ENCODE measurements around the gene CELSR3.

The CELSR3 gene

GRCh38 chr3:48631516-48632448 lies 30.9 kb downstream of the CELSR3 start:
- no peak for DNase-seq

- no peak for DNase-seq
These were observed 31.9 kb downstream of the CELSR3 start for GRCh38 chr3:48630833-48631232.

- no peak for DNase-seq
These were observed 32.3 kb downstream of the CELSR3 start for GRCh38 chr3:48630407-48630806.

GRCh38 chr3:48629894-48630293 lies 32.8 kb downstream of the CELSR3 start:
- DNase-seq, result no peak

DNA sequence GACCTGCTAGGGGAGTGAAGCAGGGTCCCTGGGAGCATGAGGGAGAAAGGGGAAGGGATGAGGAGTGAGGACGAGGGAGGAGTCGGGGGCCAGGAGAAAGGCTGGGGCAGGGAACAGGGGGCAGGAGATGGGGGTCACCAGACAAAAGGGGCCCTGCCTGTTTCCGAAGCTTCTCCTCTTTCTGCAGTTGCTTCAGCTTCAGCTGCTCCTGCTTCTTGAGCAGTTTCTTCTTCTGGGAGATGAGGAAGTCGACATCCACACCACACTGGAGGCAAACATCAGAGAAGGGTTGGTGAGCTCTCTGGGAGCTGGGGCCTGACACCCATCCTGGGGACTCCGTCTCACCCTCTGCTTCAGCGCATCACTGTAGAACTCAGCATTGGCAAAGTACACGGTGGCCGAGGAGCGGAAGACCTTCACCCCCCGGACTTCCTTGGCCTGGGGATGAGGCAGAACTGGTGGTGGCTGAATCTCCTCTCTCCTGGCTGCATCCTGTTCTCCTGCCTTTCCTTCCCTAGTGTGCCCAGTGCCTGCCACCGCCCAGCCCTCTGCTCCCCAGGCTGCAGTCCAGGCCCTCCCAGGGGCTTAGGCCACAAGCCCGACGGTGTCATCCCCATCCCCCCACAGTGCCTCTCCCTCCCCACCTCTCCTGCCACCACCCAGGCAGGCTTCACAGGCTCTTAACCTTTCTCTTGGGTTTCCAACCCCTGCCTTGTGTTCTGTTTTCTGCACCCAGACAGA lies 34.2 kb downstream of the CELSR3 start:
- DNase-seq, result no peak

DNA sequence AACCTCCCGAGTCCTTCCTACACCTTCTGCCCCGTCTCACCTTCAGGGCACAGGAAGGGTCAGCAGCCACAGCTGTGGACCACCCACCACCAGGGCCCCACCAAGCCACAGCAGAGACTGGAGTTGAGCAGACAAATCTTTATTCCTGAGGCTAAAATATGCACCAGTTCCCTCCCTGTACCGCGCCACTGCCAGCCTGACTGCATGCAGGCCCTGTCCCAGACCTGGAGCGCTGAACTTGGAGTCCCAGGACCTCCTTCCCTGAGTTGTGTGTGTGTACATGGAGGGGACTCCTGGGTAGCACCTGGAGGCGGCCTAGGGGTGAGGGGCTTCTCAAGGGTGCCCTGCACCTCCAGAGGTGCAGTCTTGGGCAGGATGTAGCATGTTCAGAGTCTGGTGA lies 37.1 kb downstream of the CELSR3 start:
- DNase-seq, result no peak

GRCh38 chr3:48624767-48625166 lies 37.9 kb downstream of the CELSR3 start:
- DNase-seq, result no peak

DNA sequence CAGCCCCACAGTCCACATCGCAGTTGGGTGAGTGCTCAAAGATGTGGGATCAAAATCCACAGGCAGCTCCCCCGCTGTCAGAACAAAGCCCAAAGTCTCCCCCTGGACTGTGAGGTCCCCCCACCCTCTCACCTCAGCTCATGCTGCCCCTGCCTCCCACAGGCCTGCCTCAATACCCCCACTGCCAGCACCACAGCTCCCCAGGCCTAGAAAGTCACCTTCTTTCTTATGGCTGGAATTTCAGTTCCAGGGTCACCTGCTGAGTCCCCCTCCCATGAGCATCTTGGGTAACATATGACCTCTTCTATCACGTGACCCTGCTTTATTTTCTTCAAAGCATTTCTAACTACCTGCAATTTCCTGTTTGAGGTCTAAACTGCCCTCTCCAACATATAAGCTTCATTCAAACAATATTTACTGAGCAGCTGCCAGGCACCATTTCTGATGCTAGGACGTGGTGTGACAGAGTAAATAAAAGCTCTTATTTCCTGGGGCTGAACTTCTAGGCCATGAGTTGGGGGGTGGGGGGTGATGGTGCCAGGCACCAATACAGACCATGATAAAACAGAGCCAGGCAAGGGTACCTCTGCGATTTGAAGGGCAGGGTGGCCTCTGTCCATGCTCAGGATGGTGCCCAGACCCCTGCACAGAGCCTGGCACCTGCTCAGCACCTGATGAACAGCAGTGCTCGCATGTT lies 38.7 kb downstream of the CELSR3 start:
- no peak for DNase-seq

GRCh38 chr3:48621461-48621869 lies 41.2 kb downstream of the CELSR3 start, which contains the start of gene TMEM89:
TMEM89 (minus strand) TSS chr3:48621769; CDS start chr3:48621756, 13 bp downstream.
- no peak for DNase-seq

DNA sequence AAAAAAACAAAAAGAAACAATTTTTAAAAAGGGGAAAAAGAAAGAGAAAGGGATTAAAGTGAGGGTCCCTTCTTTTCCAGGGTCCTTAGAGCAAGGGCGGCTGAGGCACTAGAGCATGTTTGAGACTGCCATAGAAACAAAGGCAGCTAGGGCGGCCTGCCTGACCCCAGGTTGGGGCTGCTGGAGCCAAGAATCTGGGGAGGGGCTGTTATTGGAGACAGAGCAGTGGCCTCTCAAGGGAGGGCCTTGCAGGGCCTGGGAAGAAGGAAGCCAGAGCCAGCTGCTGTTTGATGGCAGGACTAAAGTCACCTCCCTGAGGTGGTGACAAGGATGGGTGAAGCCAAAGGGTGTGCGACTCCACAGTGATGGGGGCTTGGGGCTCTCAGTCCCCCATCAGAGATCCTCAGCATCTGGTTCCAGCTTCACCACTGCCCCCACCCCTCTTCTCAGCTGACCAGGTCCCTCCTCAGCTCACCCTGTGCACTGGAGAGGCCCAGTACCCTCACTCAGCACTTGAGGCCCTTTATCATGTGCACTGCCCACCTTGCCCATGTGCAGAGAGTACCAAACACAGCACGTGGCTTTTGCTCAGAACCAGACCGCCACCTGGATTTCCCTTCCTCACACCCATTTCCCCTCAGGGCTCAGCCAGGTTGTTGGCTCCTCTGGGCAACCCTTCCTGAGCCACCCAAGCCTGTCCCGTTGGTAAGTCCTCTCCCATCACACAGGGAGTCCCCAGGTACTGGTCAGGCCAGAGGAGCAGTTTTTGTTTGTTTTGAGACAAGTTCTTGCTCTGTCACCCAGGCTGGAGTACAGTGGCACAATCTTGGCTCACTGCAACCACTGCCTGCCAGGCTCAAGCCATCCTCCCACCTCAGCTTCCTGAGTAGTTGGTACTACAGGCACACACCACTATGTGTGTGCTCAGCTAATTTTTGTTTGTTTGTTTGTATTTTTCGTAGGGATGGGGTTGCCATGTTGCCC lies 42.9 kb downstream of the CELSR3 start:
- no peak for DNase-seq

DNA sequence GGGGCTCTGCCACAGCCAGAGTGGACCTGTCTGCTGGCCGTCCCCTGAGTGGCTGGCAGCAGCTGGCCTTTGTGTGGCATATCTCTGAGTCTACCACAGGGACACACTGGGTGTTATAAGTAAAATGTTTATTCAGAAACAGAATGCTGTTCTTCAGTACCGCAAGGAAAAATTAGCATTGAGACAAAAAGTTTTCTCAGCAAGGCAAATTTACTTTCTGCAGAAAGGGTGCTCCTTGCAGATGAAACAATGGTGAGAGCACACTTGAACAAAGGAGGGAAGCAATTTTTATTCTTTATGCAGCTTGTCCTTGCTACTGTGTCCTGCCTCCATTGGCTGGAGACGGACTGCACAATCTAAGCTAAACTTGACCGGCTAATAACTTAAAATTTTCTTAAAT lies 45.1 kb downstream of the CELSR3 start:
- no peak for DNase-seq

DNA sequence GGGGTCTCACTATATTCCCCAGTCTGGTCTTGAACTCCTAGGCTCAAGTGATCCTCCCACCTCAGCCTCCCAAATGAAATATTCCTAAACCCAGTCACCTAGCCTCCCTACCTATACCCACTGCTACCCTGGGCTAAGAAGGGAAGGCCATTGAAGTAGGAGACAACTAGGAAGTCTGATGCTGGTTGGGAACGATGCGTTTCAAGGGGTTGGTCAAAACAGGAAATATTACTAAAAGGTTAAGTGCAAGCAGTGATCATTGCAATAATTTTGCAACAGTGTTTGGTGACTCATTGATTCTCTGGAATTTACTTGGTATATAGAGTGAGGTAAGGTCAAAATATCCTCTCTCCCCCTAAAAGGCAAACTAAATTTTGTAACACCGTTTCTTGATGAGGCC lies 48.6 kb downstream of the CELSR3 start:
- DNase-seq, result no peak

DNA sequence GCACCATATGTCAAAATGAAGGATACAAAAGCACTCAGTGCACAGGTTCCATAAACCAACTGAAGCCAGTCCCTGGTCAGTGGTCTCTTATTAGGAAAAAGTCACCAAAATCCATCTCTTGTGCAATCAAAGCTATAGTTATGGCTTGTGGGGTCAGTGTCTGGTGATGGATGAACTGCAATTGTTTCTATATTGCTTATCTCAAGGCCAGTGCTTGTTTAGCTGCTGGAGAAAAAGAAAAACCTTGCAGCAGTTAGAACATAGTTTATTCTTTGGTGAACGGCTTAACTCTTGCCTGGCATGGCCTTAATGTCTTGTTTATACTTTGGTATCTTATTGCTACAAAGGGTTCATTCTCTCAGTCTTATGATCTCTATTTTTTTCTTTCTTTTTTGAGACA lies 50.4 kb downstream of the CELSR3 start:
- DNase-seq, result no peak

DNA sequence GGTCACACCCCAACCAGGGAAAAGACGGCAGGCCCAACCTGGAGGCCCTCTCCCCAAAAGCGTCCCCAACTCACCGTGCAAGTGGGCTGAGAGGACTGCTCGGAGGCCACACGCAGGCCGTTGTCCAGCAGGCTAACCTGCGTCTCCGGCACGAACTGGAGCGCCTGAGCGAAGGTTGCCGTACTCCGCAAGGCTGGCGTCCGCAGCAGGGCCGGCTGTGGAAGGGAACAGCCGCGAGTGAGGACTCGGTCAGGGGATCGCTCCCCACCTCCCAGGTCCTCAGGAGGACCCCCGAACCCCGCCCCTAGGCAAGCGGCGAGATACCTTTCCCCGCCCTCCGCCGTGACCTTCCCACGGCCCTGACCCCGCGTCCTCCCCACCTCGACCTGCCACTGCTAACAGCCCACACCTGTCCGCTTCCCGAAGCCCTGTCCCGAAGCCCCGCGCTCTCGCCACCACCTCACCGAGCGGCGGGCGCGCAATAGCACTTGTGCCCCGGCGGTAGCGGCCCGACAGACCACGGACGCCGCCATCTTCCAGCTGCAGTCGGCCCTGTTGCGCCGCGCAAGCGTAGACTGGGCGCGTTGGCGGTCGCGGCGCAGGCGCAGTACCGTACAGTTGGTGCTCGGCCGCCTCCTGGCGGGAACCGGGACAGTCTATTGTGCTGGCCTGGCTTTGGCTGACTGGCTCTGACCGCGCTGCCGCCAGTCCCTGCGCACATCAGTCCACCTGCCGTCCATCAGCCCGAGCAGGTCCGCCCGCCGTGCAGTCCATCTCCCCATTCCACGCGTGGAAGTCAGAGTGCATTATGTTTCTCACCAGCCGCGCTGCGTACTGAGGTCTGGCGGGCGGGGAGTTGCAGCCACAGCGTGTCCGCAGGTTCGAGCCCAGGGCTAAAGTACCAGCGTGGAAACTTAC lies 53.3 kb downstream of the CELSR3 start, which contains the start of gene UQCRC1:
UQCRC1 (minus strand) TSS at position 559 of the 918 bp plus-strand sequence; CDS start at position 533, 26 bp downstream.
- DNase-seq, result peak; percentile 90

DNA sequence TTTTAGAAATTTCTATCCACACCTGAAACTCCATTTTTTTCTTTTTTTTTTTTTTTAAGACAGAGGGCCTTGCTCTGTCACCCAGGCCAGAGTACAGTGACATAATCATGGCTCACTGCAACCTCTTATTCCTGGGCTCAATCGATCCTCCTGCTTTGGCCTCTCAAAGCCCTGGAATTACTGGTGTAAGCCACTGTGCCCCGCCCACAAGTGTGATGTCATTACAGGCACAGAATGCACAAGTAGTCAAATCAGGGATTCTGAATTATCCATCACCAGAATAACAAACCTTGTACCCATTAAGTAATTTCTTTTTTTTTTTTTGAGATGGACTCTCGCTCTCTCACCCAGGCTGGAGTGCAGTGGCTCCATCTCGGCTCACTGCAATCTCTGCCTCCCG lies 55.2 kb downstream of the CELSR3 start:
- no peak for DNase-seq

GRCh38 chr3:48601622-48601994 lies 61.1 kb downstream of the CELSR3 start:
- no peak for DNase-seq

DNA sequence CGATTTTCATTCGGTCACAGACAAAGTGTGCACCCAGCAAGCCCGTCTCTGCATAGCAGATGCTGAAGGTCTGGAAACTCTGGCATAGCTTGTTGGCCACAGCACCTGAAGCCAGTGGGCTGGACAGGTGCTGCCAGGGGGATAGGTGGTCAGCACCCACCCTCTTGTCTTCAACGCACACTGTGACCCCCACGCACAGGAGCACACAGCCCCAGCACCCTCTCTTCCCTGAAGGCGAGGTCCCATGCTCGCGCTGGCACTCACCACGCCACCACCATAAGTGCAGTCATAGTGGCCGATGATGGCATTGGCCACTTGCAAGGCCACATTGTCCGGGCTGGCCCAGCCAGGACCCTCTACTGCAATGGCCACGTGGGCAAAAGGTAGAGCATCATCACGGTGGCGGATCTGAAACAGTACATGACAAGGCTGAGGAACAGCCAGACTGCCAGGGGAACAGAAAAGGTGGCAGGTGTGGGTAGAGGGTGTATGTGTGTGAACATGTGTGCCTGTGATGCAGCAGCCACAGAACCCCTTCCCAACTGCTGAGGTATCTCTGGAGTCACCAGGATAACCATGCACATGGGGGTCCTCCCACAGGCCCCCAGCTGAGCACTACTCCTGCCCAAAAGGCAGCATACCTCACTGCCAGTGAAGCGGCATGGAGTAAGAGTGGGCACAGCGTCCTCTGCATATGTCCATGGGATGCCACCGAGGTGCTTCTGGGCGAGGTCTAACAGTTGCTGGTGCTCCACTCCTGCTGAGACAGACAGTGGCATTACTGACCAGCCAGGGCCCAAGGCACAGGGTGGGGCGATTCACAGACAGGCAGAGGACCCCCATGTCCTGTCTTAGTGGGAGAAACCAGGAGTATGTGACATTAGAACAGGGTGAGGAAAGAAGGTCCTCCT lies 61.7 kb downstream of the CELSR3 start:
- DNase-seq, result no peak

DNA sequence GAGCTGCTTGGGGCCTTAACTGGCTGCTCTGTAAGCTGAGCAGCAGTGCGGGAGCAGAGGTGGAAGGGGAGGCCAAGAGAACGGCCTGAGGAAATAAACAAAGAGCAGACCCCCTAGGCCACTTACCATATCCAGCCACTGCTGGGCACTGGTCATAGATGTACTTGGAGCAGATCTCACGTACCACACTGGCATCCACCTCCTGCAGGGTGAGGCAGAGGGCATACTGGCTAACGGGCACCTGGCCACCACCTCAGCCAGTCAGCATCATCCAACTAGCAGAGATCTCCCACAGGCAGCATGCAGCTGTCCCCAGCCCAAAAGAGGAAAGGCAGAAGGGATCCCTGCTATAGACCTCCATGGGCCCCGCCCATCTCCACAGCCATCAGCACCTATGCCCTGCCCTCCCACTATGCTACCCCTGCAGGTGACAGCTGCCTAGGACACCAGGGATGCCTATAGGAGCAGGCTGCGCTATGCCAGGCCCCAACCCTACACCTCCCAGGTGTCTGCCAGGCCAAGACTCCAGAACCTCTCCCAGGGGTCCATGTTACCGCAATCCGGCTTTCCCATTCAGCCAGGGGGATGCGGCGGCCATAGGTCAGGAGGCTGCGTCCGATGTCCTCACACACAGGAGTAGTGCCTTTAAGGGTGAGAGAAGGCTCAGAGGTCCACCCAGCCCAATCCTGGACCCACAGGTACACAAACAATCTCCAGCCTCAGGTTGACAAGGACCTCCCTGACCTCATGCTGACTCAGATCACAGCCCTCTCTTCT lies 63.0 kb downstream of the CELSR3 start:
- DNase-seq, result no peak

DNA sequence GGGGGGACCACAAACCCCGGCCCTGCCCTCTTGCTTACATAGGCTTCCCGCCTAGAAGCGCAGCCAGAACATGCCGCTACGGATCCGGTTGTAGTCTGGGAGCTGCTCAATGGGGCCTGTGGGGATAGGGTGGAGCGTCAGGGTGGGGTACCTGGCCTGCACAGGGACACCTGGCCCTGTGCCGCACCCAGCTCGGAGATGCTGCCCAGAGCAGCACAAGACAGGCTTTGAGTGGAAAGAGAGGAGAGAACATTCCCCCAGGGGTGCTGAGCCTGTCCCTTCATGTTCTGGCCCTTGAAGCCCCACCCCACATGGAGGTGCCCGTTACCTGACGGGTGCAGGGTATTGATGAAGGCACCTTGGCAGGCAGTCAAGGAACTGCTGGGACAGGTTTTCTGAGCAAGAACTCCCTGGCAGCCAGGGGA lies 63.6 kb downstream of the CELSR3 start:
- no peak for DNase-seq

Measured in CD4-positive, alpha-beta T cell treated with Interleukin-4 for 4 hours (primary cell).